GM10266 (cell line): ENCODE measurements around the gene HSPA1L.

Experiments used
- DNase-seq: peaks from one replicate; pipeline ENCODE4 v3.0.0; 2012; ENCODE audit errors: extremely low spot score
- TF ChIP-seq, protein P1 (sequence below): IDR thresholded peaks from 2 replicates; pipeline ENCODE4 v1.5.1; 2012; ENCODE audit warnings: mild to moderate bottlenecking, low read depth; ENCODE audit not compliant: control insufficient read depth, insufficient read depth; ENCODE audit errors: missing control alignments

Gene HSPA1L

DNA sequence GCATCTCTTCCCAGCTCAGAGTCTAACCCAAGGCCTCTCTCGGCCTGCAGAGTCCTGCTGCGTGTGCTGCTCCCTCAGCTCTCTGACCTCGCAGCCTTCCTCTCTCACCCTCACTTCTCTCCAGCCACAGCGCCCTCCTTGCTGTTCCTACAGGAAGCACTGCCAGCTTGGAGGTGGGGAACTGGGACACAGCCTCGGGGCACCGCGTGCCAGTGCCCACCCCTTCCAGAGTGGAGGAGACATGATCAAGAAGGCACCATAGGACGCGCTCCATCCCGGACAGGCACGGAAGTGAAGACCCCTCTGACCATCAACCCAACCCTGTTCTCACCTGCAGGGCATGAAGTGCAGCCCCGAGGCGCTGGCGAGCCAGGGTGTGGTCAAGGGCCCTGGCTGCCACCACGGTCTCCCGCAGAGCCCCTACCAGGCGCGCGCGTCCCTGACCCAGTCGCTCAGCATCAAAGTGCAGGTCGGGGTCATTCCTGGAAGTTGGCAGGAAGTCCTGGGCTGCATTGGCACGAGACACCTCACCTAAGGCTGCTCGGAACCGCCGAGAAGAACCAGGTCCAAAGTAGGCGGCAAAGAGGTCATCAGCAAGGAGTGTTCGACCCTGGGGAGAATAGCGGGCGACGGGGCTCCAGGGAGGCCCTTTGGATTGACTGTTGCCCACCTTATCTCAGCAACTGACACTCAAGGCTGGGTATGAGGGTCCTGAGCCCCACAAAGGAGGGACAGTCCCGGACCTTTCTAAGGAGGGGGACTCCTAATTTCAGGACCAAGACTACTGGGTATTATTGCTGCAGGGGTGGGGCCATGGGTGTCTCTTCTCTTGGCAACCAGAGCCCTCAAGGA, 39.2 kb downstream of the HSPA1L start:
- TF ChIP-seq, protein P1, sequence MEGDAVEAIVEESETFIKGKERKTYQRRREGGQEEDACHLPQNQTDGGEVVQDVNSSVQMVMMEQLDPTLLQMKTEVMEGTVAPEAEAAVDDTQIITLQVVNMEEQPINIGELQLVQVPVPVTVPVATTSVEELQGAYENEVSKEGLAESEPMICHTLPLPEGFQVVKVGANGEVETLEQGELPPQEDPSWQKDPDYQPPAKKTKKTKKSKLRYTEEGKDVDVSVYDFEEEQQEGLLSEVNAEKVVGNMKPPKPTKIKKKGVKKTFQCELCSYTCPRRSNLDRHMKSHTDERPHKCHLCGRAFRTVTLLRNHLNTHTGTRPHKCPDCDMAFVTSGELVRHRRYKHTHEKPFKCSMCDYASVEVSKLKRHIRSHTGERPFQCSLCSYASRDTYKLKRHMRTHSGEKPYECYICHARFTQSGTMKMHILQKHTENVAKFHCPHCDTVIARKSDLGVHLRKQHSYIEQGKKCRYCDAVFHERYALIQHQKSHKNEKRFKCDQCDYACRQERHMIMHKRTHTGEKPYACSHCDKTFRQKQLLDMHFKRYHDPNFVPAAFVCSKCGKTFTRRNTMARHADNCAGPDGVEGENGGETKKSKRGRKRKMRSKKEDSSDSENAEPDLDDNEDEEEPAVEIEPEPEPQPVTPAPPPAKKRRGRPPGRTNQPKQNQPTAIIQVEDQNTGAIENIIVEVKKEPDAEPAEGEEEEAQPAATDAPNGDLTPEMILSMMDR, result no peak
- DNase-seq, result no peak

DNA sequence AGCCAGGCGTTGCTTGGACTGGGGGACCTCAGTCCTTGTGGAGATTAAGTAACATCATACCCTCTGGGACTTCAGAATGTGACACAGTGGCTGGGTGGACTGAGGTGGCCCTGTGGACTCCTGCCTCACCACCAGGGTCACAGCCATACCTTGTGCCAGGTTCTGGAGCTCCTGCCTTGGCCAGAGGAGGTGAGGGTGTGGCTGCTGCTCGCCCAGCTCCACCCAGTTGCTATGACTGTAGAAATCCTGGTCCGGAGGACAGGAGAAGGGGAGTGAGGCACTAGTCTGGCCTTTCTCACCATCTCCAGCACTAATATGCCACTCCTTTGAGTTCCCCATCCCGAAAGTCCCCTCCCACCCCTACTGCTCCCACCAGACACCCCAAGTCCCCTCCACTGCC, 39.9 kb downstream of the HSPA1L start:
- TF ChIP-seq, protein P1, result no peak
- DNase-seq, result no peak

DNA sequence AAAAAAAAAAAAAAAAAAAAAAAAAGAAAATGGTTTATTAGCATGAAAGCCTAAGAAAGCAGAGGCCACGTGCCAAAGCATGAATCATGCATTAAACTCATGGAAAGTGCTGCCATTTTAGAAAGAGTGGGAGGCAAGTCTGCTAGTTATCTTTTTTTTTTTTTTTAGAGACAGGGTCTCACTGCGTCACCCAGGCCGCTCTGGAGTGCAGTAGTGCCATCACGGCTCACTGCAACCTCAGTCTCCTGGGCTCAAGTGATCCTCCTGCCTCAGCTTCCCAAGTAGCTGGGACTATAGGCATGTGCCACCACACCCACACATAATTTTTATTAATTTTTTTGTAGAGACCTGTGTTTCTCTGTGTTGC, 43.1 kb downstream of the HSPA1L start:
- TF ChIP-seq, protein P1, result no peak
- DNase-seq, result no peak

GRCh38 chr6:31770860-31771259, 44.2 kb downstream of the HSPA1L start:
- TF ChIP-seq, protein P1, result no peak
- no peak for DNase-seq

GRCh38 chr6:31769684-31770371, 45.3 kb downstream of the HSPA1L start:
- TF ChIP-seq, protein P1, result peak; percentile 77
- DNase-seq, result peak; percentile 92

GRCh38 chr6:31768363-31769257, 46.5 kb downstream of the HSPA1L start:
- DNase-seq, result no peak
- TF ChIP-seq, protein P1, result no peak
